IPS-NIHi7 (cell line): Measurements from ENCODE around the gene TAS2R43.
A peak's percentile ranks its signal among the peaks of the same experiment; 100 is the strongest.
"Not testable (repeated sequence)": the region's sequence is repeated elsewhere in the genome, so short reads cannot be mapped to it uniquely, and the experiment has no call there.

ENCODE experiments used
- DNase-seq: peaks from one replicate; pipeline ENCODE4 v3.0.0; 2012; ENCODE audit warnings: mixed read lengths; ENCODE audit errors: extremely low spot score

TAS2R43 gene, protein sequence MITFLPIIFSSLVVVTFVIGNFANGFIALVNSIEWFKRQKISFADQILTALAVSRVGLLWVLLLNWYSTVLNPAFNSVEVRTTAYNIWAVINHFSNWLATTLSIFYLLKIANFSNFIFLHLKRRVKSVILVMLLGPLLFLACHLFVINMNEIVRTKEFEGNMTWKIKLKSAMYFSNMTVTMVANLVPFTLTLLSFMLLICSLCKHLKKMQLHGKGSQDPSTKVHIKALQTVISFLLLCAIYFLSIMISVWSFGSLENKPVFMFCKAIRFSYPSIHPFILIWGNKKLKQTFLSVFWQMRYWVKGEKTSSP

DNA sequence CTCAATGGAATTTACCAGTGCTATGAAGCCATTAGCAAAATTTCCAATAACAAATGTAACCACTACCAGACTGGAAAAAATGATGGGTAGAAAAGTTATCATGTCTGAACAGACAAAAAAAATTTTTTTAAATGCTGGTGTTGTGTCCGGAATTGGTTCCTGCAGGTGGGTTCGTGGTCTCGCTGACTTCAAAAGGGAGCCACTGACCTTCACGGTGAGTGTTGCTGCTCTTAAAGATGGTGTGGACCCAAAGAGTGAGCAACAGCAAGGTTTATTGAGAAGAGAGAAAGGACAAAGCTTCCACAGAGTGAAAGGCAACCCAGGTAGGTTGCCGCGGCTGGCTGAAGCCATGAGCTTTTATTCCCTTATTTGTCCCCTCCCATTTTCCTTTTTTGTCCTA is at the start of gene TAS2R43:
TAS2R43 (minus strand) TSS at position 186 of the 400 bp plus-strand sequence; CDS start at position 102, 84 bp downstream.
- DNase-seq, result no peak

DNA sequence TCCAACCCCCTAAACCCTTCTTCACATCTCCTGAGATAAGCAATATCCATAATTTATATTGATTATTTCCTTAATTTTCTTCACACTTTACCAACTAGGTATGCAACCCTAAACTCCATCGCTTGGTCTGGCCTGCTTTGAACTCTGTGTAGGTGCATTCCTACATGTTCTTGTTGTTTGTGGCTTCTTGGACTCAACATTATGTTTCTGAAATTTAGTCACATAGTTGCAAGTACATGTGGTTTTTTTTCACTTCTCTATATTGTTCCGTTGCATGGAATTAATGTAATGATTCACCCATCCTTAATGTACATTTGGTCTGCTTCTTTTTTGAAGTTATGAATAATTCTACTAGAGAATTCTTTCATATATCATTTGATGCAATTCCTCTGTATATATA is 44.0 kb upstream of the TAS2R43 start:
- DNase-seq, result no peak

DNA sequence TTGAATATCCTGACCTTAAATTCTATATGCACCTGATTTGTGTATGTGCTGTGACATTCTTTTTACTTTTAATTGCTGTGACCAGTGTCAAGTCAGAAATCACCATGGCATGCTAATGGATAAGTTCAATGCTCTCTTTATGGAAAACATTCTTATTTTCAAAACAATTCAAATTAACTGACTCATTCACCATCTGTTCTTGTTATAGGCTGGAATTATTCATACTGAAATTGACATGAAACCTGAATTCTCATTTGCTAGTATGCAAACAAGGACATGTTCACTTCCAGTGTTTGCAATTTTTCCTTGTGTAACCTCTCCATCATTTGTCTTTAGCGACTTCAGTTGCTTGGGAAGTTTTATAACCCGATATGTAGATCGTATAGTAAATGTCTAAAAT is 42.2 kb upstream of the TAS2R43 start, which contains the start of gene TAS2R30:
TAS2R30 (minus strand) TSS at position 340 of the 400 bp plus-strand sequence. CDS start 400 bp downstream, outside the sequence.
- DNase-seq, result no peak

DNA sequence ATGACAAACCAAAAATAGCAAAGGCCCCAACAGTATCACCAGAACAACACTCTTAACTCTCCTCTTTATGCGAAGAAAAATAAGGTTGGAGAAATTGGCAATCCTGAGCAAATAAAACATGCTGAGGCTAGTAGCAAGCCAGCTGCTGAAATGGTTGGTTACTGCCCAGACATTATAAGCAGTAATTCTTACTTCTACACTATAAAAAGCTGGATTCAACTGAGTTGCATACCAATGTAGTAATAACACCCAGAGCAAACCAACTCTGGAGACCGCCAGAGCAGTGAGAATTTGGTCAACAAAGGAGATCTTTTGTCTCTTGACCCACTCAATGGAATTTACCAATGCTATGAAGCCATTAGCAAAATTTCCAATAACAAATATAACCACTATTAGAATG is 41.7 kb upstream of the TAS2R43 start:
- no peak for DNase-seq

DNA sequence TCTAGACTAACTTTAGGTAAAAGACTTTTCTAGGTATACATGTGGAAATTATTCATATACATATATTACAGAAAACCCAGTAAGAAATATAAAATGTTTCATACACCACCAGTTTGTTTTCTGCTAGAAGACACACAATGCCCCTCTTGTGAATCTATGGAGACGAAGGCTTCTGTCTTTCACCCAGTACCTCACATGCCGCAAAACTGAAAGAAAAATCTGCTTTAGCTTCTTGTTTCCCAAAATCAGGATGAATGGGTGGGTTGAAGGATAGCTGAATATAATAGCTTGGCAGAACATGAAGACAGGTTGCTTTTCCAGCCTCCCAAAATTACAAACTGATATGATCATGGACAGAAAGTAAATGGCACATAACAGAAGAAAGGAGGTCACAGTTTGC is 41.0 kb upstream of the TAS2R43 start:
- no peak for DNase-seq

DNA sequence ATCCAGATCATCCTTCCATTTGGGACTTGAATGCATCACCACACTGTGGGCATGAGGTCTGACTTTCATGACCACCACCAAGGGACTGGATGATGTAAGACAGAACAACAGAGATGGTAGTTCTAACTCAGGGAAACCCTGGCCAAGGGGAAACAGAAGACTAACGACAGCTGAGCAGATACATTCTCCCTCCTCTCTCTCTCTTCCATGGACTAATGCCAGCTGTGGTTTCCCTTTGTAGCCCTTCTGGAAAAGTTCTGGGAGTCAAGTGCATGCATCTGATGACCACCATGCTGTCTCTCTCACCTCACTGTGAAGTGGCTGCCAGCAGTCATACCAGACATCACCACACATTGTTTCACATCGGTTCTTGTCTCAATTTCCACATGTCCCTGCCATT is 38.9 kb upstream of the TAS2R43 start:
- DNase-seq, result no peak

DNA sequence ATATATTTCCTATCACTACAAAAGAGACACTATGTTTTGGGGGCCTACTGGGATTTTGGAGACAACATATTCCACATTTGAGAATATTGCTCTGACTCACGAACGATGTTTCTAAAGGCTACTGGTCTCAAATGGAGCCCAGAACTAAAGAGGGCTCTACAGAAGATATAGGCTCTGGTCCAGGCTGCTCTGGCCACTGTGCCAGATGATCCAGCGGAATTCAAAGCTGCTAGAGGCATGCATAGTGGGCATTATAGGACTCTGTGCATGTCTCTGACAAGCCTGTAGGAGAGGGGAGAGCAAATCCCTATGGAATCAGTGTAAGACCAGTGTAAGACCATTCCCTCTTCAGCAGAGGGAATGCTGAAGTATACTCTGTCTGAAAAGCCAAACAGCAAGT is 38.3 kb upstream of the TAS2R43 start:
- no peak for DNase-seq

DNA sequence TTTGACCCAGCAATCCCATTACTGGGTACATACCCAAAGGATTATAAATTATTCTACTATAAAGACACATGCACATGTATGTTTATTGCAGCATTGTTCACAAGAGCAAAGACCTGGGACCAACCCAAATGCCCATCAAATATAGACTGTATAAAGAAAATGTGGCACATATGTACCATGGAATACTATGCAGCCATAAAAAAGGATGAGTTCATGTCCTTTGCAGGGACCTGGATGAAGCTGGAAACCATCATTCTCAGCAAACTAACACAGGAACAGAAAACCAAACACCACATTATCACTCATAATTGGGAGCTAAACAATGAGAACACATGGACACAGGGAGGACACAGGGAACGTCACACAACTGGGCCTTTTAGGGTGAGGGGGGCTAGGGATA is 22.0 kb upstream of the TAS2R43 start:
- DNase-seq, result not testable (repeated sequence)

DNA sequence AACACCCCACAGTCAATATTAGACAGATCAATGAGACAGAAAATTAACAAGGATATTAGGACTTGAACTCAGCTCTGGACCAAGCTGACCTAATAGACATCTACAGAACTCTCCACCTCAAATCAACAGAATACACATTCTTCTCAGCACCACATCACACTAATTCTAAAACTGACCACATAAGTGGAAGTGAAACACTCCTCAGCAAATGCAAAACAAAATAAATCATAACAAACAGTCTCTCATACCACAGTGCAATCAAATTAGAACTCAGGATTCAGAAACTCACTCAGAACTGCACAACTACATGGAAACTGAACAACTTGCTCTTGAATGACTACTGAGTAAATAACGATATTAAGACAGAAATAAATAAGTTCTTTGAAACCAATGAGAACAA is 19.1 kb upstream of the TAS2R43 start:
- DNase-seq, result not testable (repeated sequence)

DNA sequence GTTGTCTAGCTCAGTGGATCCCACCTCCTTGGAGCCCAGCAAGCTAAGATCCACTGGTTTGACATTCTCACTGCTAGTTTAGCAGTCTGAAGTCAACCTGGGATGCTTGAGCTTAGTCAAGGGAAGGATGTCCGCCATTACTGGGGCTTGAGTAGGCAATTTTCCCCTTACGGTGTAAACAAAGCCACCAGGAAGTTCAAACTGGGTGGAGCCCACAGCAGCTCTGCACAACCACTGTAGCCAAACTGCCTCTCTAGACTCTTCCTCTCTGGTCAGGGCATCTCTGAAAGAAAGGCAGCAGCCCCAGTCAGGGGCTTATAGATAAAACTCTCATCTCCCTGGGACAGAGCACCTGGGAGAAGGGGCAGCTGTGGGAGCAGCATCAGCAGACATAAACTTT is 16.7 kb upstream of the TAS2R43 start:
- no peak for DNase-seq

DNA sequence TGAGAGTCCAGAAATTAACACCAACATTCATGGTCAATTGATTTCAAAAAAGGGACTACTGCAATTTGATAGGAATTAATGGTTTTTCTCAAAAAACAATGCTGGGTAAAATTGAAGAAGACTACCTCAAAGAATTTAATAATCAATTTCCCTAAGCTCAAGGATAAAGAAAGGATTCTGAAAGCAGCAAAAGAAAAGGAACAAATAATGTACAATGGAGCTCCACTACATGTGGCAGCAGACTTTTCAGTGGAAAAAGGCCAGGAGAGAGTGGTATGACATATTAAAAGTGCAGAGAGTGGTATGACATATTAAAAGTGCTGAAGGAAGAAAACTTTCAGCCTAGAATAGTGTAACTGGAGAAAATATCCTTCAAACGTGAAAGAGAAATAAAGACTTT is 15.6 kb upstream of the TAS2R43 start:
- DNase-seq, result no peak

DNA sequence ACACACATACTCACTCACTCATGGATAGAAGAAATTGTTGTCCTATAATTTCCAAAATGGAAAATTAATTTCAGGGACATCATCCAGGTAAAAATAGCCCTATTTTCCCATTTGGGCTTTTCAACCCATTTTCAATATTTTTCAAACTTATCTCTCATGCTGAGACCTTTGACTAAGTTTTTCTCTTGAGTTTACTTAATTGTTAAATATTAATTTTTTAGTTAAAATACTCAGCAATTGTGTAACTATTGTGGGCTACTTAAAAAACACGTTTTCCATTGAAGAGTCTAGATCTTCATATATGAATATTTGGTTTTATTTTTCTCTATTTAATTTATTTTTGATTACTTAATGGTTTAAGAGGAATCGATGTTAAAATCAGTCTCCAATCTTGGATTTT is 14.2 kb upstream of the TAS2R43 start:
- no peak for DNase-seq

DNA sequence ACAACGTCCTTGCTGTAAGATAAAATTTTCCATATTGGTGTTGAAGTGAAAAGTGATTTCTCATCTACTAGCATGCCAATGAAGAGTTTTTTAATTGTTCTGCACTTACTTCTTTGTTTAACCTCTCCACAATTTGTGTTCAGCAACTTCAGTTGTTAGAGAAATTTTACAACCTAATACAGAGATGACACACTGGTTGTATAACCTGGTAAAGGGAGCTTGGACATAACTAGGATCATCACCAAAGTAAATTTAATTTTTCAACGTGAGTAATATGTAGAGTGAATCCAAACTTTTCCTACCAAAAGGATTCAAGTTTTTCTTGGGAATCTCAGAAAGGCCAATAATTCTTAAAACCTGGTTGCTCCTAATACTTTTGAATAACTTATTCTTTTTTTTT is 13.4 kb upstream of the TAS2R43 start:
- no peak for DNase-seq

DNA sequence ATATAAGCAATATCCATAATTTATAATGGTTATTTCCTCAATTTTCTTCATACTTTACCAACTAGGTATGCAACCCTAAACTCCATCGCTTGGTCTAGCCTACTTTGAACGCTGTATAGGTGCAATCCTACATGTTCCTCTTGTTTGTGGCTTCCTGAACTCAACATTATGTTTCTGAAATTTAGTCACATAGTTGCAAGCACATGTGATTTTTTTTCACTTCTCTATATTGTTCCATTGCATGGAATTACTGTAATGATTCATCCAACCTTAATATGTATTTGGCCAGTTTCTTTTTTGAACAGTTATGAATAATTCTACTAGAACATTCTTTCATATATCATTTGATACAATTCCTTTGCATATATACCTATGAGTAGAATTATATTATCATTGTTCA is 2.8 kb upstream of the TAS2R43 start:
- DNase-seq, result not testable (repeated sequence)

DNA sequence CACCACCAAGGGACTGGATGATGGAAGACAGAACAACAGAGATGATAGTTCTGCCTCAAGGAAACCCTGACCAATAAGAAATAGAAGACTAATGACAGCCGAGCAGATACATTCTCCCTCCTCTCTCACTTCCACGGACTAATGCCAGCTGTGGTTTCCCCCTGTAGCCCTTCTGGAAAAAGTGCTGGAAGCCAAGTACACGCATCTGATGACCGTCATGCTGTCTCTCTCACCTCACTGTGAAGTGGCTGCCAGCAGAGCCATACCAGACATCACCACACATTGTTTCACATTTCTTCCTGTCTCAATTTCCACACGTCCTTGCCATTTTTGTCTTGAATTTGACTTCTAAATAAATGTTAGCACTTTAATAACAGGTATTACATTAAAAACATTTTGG is 2.9 kb downstream of the TAS2R43 start:
- DNase-seq, result no peak

DNA sequence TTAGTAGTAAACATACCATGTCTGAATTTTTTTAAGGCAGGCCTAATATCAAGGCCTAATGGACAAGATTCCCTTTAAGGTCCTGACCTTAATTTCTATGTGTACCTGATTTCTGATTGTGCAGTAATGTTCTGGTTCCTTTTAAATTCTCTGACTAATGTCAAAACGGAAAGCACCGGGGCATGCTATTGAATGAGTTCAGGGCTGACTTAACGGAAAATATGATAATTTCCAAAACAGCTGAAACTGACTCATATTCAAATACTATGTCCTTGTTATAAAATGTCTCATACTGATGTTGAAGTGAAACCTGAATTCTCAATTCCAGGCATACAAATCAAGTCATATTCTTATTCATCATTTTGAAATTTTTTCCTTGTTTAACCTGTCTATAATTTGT is 6.7 kb downstream of the TAS2R43 start:
- DNase-seq, result no peak

DNA sequence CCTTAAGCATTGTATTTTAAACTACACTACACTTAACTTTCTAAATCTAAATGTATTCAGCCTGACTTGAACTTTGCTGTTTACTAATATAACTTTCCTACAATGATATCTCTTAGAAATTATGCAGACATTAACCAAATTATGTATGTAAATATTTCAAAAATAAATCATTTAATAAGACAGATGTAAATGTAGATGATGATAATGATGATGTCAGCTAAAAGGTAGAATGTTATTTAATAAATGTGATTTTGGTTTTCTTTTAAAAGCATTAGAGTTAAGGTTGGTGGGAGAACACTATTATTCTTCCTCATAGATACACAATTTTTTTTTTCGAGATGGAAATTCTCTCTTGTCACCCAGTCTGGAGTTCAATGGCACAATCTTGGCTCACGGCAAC is 10.1 kb downstream of the TAS2R43 start:
- DNase-seq, result no peak

DNA sequence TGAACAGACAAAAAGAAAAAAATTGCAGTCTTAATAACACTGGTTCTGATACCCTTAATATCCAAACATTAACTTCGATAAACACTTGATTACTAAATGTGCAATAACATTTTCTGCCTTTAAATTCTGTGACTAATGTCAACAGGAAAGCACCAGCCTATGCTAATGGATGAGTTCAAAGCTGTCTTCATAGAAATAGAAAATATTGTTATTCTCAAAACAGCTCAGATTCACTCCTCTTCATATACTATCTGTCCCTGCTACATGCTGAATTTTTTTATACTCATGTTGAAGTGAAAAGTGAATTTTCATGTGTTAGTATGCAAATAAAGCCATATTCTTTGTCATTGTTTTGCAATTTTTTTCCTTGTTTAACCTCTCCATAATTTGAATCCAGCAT is 13.9 kb downstream of the TAS2R43 start:
- no peak for DNase-seq

DNA sequence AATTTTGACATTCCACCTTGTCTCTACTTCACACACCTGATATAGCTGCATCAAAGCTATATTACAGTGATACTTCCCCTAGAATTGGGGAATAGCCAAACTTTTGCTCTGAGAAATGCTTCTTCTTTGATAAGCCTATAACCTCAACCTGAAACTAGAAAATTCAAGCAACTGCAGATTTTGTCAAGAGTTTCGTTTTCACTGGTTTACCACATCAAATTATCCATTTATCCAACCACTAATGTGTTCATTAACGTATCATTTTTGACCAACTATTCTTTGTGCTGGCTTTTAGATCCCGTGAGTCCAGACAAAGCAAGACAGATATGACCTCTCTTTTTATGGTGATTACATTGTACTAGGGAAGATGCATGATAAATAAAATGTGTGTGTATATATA is 16.5 kb downstream of the TAS2R43 start:
- DNase-seq, result no peak

DNA sequence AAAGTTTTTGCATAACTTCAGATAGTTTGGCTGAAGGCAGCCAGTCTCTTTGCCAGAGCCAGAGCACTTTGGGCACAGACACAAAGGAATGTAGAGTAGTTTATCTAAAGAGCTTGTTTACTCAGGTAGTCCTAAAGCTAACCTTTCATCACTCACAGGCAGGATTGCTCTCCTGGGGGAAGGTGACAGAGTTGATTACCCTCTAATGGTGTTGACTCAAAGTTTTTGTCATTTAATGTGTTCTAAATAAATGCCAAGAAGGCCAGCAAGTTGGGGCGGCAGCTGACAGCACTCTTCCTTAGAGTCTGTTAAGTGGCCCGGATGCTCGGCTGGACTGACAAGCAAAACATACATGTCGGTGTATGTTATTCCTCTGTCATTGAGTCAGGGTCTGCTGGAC is 20.7 kb downstream of the TAS2R43 start:
- peak; percentile 31 for DNase-seq

DNA sequence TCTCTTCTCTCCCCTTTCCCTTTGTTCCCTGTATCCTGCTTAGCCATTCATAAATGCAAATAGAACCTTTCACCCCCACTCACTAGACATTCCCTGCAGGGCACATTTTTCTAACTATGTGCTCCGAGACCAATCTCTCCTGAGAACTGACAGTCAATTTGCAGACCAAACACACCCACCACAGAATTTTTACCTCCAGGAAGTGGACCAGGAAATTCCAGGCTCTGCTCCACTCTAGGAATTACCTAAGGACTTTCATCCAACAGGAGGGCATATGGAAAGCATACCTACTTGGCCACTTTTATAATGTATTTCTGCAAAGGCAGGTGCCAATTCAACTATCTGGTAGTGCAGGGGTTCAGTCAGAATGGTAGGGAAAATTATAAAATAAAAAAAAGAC is 21.1 kb downstream of the TAS2R43 start:
- no peak for DNase-seq

DNA sequence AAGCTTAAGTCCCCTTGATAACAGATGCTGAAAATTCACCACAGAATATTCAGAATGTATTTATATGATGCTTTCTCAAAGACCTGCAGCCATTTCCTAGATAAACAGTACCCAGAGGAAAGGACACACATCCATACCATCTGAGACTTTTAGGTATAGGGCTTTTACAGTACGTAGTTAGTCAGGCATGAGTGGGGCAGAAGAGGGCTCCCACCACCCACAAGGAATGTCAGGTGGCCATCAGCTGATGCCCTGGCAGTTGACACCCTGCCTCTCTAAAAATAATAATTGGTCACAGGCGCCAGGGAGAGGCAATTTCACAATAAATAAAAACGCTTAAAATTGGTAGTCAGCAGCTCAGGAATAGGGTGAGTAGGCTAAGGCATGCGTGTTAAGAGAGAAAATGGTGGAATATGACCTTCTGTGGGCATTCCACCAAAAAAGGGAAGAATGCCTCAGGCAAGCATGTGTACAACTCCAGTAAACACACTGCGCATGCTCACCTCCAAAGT is 22.2 kb downstream of the TAS2R43 start:
- no peak for DNase-seq

DNA sequence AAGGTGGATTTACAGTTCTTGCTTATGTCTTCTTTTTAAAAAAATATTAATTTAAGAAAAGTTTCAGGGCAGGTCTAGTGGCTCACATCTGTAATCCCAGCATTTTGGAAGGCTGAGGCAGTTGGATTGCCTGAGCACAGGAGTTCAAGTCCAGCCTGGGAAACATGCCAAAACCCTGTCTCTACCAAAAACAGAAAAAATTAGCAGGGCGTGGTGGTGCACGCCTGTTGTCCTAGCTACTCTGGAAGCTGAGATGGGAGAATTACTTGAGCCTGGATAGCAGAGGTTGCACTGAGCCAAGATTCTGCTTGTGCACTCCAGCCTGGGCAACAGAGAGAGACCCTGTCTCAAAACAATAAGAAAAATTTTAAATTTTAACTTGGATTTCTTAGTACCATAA is 24.6 kb downstream of the TAS2R43 start:
- no peak for DNase-seq

DNA sequence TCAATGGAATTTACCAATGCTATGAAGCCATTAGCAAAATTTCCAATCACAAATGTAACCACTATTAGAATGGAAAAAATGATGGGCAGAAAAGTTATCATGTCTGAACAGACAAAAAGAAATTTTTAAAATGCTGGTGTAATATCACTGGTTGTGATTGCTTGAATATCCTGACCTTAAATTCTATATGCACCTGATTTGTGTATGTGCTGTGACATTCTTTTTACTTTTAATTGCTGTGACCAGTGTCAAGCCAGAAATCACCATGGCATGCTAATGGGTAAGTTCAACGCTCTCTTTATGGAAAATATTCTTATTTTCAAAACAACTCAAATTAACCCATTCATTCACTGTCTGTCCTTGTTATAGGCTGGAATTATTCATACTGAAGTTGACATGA is 29.9 kb downstream of the TAS2R43 start, which contains the start of gene TAS2R46:
TAS2R46 (minus strand) TSS at position 101 of the 400 bp plus-strand sequence; CDS start at position 101, 0 bp downstream.
- DNase-seq, result not testable (repeated sequence)
